Measurements from ENCODE around the gene AAMP. TPM values are rescaled to one million over a fixed set of nuclear protein-coding genes. Genes with fewer than 3 reads are reported as not detected.
A peak's percentile ranks its signal among the peaks of the same experiment; 100 is the strongest.

Gene AAMP
- total RNA-seq, 1 donor from 2014 or later = 88.0 TPM

DNA sequence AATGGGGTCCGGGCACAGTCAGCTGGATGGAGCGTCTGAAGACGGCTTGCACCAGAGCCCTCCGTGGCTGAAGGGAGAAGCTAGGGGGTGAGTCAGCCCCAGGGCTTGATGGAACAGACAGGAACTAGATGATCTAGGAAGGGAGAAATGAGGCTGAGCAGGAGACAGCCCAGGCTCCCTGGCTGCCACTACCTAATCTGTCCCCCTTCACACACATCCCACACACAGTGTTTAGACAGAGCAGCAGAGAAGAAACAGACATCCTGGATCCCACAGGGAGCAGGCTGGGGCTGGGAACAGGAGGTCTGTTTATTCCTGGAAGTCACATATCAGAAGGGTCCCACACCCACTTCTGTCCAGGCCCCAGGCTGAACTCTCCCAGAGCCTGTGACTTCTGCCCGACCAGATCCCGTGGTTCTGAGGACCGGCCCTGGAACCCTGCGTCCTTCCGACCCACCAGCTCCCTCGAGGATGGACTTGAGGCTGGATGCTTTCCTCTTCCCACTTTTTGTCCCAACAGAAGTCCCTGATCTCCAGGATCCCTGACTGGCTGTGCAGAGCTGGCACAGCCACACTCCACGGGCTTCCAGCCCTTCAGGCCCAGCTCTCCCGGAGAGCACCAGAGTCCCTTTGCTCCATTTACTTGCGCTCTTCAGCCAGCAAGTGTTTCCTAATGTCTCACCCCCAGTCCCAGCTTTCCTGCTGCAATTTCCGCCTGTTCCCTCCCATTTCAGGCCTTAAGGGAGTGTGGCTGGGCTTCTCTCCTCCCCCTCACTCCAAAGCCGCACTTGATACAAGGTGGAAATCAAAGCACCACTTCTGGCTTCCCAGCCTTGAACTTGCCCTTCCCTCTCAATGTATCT, 10.6 kb downstream of the AAMP start:
- no peaks in the 10 kb centered on the region for H3K9me3 Mint-ChIP-seq
- no peak for DNase-seq (ENCODE audit: low spot score)
- H3K4me1 Mint-ChIP-seq (ENCODE audit: low read depth) = peaks cover 29% of the 10 kb centered on the region
- peak overlapping the region; percentile 40 for H3K27ac Mint-ChIP-seq
- H3K36me3 Mint-ChIP-seq (ENCODE audit: low read depth) = peaks cover 30% of the 10 kb centered on the region
- H3K4me3 Mint-ChIP-seq = no peak overlapping the region
- no peaks in the 10 kb centered on the region for H3K27me3 Mint-ChIP-seq (ENCODE audit: insufficient read depth)
- intact Hi-C loops (cut with micrococcal nuclease) = no loop called here

DNA sequence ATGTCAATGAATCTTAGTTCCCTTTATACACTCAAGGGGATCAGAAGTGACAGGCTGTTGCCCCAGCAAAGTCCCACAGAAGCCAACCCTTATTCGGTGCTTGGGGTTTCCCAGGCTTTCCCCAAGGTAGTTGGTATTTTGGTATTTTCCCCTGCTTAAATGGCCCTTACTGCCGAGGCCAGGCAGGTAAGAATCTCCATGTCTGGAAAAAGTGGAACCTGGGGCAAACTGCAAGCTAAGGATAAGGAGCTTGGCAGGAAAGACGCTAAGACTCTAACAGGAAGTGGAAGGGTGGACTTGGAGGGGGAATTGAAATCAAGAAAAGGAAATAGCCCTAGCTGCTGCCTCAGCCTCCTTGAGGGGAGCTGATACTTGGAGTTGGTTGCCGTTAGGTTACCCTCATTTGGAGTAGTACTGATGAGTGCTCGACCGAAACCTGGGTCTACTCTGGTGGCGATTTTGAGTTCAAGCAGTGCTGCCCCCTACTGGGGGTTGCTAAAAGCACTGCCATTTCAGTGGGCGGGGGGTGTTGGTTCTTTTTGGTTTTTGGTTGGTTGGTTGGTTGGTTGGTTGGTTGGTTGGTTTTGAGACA, 12.5 kb downstream of the AAMP start:
- intact Hi-C loops (cut with micrococcal nuclease) = loop anchor here (1.0 to 2.0 kb wide), 3 partner anchors 28 to 71 kb away; no protein-coding TSS in a partner anchor
- Mint-ChIP-seq H3K27me3 (ENCODE audit: insufficient read depth) (no peaks in the 10 kb centered on the region), H3K36me3 (ENCODE audit: low read depth) (peaks cover 38% of the 10 kb centered on the region), H3K27ac (peak overlapping the region; percentile 83), H3K4me1 (ENCODE audit: low read depth) (peaks cover 31% of the 10 kb centered on the region), H3K9me3 (no peaks in the 10 kb centered on the region), H3K4me3 (no peak overlapping the region)
- peak; percentile 46 for DNase-seq (ENCODE audit: low spot score)

DNA sequence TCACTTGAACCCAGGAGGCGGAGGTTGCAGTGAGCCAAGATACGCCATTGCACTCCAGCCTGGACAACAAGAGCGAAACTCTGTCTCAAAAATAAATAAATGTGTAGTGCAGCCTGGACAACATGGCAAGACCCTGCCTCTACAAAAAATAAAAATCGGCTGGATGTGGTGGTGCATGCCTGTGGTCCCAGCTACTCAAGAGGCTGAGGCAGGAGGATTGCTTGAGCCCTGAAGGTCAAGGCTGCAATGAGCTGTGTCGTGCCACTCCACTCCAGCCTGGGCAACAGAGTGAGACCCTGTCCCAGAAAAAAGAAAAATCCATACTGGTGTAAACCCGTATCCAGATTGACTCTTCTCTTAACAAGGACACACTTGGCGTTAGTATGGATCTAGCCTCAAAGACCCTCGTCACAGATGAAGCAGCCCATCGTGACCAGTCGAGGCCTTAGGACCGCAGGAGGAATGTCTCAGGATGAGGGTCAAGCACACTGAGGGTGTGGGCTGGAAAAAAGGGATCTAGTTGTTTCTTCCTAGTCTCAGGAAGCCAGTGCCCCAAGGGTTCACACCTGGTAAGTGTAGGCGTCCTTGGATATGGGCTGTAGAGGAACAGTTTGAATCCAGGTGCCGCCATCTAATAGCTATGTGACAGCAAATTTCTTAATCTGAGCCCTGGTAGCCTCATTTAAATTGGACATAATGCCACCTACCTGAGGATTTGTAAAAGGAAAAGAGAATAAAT, 13.2 kb downstream of the AAMP start:
- Mint-ChIP-seq H3K9me3 (no peaks in the 10 kb centered on the region), H3K4me3 (no peak overlapping the region), H3K27me3 (ENCODE audit: insufficient read depth) (no peaks in the 10 kb centered on the region), H3K4me1 (ENCODE audit: low read depth) (peaks cover 35% of the 10 kb centered on the region), H3K27ac (no peak overlapping the region), H3K36me3 (ENCODE audit: low read depth) (peaks cover 42% of the 10 kb centered on the region)
- intact Hi-C loops (cut with micrococcal nuclease) = loop anchor here (1.0 to 2.0 kb wide), 3 partner anchors 27 to 70 kb away; no protein-coding TSS in a partner anchor
- no peak for DNase-seq (ENCODE audit: low spot score)

DNA sequence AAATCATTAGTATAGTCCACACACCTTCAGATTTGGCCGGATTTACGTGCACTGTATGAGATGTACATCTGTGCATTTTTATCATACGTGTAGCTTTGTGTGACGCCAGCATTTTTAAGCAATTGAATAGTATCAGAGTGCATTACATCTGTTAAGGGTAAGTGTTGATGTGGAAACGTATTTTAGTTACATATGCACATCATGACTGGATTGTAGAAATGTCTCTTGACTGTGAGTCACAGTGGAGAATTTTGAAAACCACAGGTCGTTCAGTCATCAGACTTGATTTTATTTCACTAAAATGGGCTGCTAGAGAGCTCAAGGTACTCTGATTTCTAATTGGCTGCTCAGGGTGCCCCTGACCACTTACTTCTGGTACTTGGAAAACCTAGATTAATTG, 14.5 kb downstream of the AAMP start:
- peaks cover 35% of the 10 kb centered on the region for H3K4me1 Mint-ChIP-seq (ENCODE audit: low read depth)
- H3K36me3 Mint-ChIP-seq (ENCODE audit: low read depth) = peaks cover 51% of the 10 kb centered on the region
- intact Hi-C loops (cut with micrococcal nuclease) = loop anchor here (1.0 kb wide), 1 partner anchor 15 kb away; the partner anchor contains the start of genes AAMP and PNKD
- H3K9me3 Mint-ChIP-seq = no peaks in the 10 kb centered on the region
- DNase-seq (ENCODE audit: low spot score) = no peak
- H3K4me3 Mint-ChIP-seq = no peak overlapping the region
- no peaks in the 10 kb centered on the region for H3K27me3 Mint-ChIP-seq (ENCODE audit: insufficient read depth)
- peak overlapping the region; percentile 42 for H3K27ac Mint-ChIP-seq

DNA sequence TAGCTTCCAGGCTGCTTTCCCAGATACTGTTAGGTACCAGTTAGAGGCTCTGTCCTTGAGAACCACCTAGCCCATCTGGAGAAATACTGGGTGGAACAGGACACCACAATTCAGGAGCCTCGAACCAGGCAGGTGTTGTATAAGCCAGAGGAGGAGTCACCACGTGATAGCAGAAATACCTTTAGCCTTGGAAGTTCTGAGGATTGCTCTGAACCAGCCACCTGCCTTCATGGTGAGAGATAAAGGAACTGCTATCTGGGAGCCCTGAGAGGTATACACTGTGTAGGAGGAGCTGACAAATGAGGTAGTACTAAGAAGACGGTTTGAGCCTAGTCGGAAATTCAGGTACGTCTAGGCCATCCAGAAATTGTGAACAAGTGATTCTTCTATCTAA, 16.7 kb downstream of the AAMP start:
- Mint-ChIP-seq H3K36me3 (ENCODE audit: low read depth) (peaks cover 60% of the 10 kb centered on the region), H3K4me1 (ENCODE audit: low read depth) (peaks cover 35% of the 10 kb centered on the region), H3K27me3 (ENCODE audit: insufficient read depth) (no peaks in the 10 kb centered on the region), H3K4me3 (no peak overlapping the region), H3K27ac (no peak overlapping the region), H3K9me3 (no peaks in the 10 kb centered on the region)
- no peak for DNase-seq (ENCODE audit: low spot score)
- intact Hi-C loops (cut with micrococcal nuclease) = no loop called here

DNA sequence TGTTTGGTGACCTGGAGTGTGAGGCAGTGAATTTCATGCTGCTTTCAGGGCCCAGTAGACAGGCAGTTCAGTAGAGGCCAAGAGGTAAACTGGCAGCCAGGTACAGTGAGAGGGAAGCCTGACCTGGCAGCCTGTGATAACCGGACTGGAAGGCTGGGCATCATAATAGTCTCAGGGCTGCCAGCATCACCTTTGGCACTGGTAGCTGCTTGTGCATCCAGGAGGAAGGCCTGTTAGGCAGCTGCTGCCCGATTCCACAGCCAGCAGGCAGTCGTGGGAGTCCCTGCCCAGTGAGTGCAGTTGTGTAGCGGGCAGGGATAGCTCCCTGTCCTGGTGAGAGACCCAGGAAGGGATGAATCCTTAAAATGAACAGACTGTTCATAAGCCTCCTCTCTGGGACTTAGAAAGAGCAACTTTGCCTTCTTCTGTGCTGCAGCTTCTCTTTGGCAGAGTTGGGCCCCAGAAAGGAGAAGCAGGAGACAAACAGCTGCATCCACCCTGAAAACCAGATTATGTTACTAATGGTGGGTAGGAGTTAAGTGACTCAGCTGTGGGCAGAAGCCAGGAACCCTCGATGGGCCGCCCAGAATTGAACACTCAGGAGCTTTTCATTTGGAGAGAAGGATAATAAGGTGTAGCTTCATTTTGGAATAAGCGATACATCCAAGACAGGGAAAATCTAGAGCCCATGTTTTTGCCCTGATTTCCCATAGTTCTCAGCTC, 17.3 kb downstream of the AAMP start:
- Mint-ChIP-seq H3K4me3 (no peak overlapping the region), H3K9me3 (no peaks in the 10 kb centered on the region), H3K27me3 (ENCODE audit: insufficient read depth) (no peaks in the 10 kb centered on the region), H3K36me3 (ENCODE audit: low read depth) (peaks cover 64% of the 10 kb centered on the region), H3K27ac (no peak overlapping the region), H3K4me1 (ENCODE audit: low read depth) (peaks cover 34% of the 10 kb centered on the region)
- intact Hi-C loops (cut with micrococcal nuclease) = no loop called here
- DNase-seq (ENCODE audit: low spot score) = no peak

DNA sequence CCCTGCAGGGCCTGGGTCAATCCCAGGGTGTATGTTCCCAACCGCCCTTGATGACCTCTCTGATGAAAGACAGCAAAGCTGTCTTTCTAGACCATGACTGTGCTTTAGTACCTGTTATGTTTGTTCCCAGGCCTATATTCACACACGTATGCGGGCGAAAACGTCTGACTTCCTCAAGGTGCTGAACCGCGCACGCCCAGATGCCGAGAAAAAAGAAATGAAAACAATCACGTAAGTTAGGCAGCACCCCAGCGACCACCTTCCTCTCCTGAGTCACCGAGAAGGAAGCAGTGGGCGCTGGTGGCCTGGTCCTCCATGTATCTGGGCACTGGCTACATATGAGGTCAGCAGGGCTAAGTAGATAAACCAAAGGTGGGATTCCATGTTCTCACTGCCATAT, 20.2 kb downstream of the AAMP start:
- H3K4me3 Mint-ChIP-seq = no peak overlapping the region
- no peak for DNase-seq (ENCODE audit: low spot score)
- H3K4me1 Mint-ChIP-seq (ENCODE audit: low read depth) = peaks cover 22% of the 10 kb centered on the region
- H3K27ac Mint-ChIP-seq = no peak overlapping the region
- H3K36me3 Mint-ChIP-seq (ENCODE audit: low read depth) = peaks cover 64% of the 10 kb centered on the region
- no peaks in the 10 kb centered on the region for H3K9me3 Mint-ChIP-seq
- no peaks in the 10 kb centered on the region for H3K27me3 Mint-ChIP-seq (ENCODE audit: insufficient read depth)
- intact Hi-C loops (cut with micrococcal nuclease) = no loop called here

DNA sequence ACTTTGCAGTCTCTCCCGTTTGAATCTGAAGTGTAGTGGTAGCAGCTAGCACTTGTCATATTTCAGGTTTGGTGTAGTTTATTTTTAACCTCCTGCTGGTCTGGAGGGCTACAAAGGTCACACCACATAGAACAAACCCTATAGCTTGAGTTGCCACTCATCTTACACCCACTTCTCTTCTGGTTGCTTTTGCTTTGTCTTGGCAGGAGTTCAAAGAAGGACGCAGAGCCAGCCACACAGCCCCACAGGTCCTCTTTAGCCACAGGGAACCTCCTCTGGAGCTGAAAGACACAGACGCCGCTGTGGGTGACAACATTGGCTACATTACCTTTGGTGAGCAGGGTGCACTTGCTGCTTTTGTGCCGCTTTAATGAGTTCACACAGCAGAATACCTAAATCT, 24.7 kb downstream of the AAMP start:
- Mint-ChIP-seq H3K4me3 (no peak overlapping the region), H3K27ac (peak overlapping the region; percentile 46), H3K27me3 (ENCODE audit: insufficient read depth) (no peaks in the 10 kb centered on the region), H3K4me1 (ENCODE audit: low read depth) (peaks cover 28% of the 10 kb centered on the region), H3K9me3 (no peaks in the 10 kb centered on the region), H3K36me3 (ENCODE audit: low read depth) (peaks cover 52% of the 10 kb centered on the region)
- DNase-seq (ENCODE audit: low spot score) = no peak
- intact Hi-C loops (cut with micrococcal nuclease) = loop anchor here (2.0 kb wide), 1 partner anchor 14 kb away; no protein-coding TSS in a partner anchor

DNA sequence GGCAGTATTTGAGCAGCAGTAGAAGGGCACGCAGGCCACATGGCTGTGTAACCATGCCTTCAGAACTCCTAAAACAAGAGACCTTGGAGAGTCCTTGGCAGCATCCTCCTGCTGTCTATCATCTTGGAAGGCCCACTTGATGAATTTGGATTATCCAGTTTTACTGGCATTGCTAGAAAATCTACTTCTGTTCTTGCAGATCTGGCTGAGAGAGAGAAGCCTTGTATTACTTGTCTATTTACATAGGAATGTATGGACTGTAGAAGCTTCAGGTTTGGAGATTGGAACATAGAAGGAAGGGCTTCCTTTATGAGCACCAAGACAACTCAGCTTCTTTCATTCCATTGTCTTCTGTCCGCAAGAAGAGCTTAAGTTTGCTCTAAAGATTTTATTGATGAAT, 25.3 kb downstream of the AAMP start:
- H3K4me1 Mint-ChIP-seq (ENCODE audit: low read depth) = peaks cover 28% of the 10 kb centered on the region
- H3K27me3 Mint-ChIP-seq (ENCODE audit: insufficient read depth) = no peaks in the 10 kb centered on the region
- peaks cover 48% of the 10 kb centered on the region for H3K36me3 Mint-ChIP-seq (ENCODE audit: low read depth)
- intact Hi-C loops (cut with micrococcal nuclease) = loop anchor here (2.0 kb wide), 1 partner anchor 14 kb away; no protein-coding TSS in a partner anchor
- H3K9me3 Mint-ChIP-seq = no peaks in the 10 kb centered on the region
- no peak for DNase-seq (ENCODE audit: low spot score)
- H3K4me3 Mint-ChIP-seq = no peak overlapping the region
- no peak overlapping the region for H3K27ac Mint-ChIP-seq

DNA sequence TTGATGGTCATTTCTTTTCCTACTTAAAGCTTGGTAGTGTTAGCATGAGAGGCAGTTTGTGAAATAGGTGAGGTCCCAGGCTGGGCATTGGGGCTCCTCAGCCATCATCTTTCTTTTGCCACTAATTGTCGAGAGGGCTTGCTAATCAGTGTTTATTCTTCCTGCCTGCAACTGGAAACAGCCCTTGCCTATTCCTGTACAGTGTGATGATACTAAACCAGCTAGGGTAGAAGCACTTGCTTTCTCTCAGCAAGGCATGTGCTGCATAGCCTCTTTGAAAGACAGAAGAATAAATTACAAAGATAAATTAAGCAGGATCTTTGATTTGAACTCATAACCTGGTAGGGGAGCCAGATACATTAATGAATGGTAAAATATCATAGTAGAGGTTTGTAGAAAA, 25.7 kb downstream of the AAMP start:
- H3K4me3 Mint-ChIP-seq = no peak overlapping the region
- no peak for DNase-seq (ENCODE audit: low spot score)
- peaks cover 45% of the 10 kb centered on the region for H3K36me3 Mint-ChIP-seq (ENCODE audit: low read depth)
- H3K4me1 Mint-ChIP-seq (ENCODE audit: low read depth) = peaks cover 28% of the 10 kb centered on the region
- no peaks in the 10 kb centered on the region for H3K27me3 Mint-ChIP-seq (ENCODE audit: insufficient read depth)
- intact Hi-C loops (cut with micrococcal nuclease) = loop anchor here (2.0 kb wide), 1 partner anchor 13 kb away; no protein-coding TSS in a partner anchor
- no peaks in the 10 kb centered on the region for H3K9me3 Mint-ChIP-seq
- no peak overlapping the region for H3K27ac Mint-ChIP-seq

DNA sequence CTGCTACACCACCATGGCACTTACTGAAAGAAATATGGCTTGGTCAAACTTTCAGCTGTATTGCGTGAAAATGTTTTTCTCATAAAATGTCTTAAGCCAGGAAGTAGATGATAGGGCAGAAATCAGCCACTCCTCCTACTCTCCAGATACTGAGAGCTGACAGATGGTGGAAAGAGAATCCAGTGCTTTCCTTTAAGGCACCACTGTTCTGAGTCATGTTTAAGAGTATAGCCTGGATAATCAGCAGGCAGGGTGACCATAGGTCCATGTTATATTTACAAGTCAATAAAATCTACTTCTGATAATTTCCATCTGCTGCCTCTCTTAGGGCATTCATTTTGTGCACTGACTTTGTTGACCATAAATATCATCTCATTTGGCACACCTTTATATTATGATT, 31.1 kb downstream of the AAMP start:
- Mint-ChIP-seq H3K9me3 (no peaks in the 10 kb centered on the region), H3K36me3 (ENCODE audit: low read depth) (peaks cover 41% of the 10 kb centered on the region), H3K4me1 (ENCODE audit: low read depth) (peaks cover 30% of the 10 kb centered on the region)

DNA sequence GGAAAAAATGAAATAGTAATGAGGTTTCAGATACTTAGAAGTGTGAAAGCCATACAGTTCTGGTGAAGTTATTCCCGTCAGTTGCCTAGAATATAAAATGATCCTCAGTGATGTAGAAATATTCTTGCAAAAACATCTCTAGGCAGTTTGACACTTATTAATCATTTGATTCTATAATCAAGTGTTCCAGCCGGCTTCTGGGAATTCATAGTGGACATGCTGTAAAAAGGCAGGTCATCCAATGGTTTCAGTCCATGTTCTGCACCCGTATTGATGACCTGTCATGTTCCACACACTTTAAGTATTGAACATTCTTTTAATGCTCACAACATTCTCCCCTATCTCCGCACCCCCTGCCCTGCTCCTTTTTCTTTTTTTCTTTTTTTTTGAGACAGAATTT, 33.1 kb downstream of the AAMP start:
- no peaks in the 10 kb centered on the region for H3K27me3 Mint-ChIP-seq (ENCODE audit: insufficient read depth)
- H3K4me3 Mint-ChIP-seq = no peak overlapping the region
- intact Hi-C loops (cut with micrococcal nuclease) = no loop called here
- no peaks in the 10 kb centered on the region for H3K9me3 Mint-ChIP-seq
- no peak overlapping the region for H3K27ac Mint-ChIP-seq
- DNase-seq (ENCODE audit: low spot score) = no peak
- H3K36me3 Mint-ChIP-seq (ENCODE audit: low read depth) = peaks cover 50% of the 10 kb centered on the region
- H3K4me1 Mint-ChIP-seq (ENCODE audit: low read depth) = peaks cover 28% of the 10 kb centered on the region

More for the DNA sequence above, 31.1 kb downstream of the AAMP start:
- DNase-seq (ENCODE audit: low spot score) = no peak
- Mint-ChIP-seq H3K27ac (peak overlapping the region; percentile 12), H3K27me3 (ENCODE audit: insufficient read depth) (no peaks in the 10 kb centered on the region), H3K4me3 (no peak overlapping the region)
- intact Hi-C loops (cut with micrococcal nuclease) = no loop called here
